ENCODE data around the gene KIRREL3.
A peak's percentile ranks its signal among the peaks of the same experiment; 100 is the strongest.

The KIRREL3 gene

DNA sequence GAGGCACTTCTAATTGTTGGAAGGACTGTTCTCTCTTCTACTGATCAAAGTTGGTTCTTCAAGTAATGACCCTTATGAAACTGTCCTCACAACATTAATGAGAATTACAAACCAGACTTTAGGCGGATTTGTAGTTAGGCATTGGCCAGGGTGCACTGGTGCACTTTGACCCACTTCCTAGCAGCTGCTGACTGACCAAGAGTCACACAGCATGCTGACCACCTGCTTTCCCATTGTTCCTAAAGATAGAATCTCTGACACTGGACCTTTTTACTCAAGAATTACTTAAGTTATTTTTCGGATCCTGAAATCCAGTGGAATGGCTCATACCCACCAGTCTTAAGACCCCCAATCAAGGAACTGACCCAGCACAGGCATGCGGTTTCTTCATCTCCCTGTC lies 381.1 kb downstream of the KIRREL3 start:
- DNase-seq: no peak

DNA sequence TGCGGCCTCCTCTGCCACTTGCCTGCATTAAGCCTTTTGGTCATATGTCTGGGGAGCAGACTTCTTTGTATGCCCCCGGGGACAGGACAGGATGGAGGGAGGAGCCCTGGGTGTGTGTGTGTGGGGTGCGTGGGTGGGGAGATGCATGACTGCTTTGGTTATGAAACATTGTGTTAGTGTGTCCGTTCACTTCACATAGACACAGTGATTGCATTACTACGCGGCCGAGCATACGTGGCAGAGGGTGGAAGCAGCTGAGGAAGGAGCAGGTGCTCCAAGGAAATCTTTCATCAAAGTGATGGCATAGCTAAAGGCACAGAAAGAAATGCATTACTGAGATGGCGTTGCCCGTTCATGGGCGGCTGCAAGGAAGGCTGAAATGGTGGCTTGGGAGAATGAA lies 384.7 kb downstream of the KIRREL3 start:
- DNase-seq: no peak

DNA sequence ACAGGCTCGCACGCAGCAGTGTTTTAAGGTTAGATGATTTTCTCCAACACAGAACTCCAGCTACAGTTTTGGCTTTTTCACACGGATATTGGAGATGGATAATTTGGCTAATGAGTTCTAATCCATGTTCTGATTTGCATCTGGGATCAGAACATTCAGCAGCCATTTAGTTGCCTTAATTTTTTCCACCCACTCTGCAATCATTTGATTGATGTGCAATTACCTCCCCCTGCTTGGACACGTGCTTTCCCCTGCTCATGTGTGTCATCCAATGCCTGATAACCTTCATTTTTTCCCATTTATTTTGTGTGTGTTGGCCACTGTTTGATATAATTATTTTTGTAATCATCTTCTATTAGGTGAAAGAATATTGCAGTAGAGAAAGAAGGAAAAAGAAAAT lies 387.3 kb downstream of the KIRREL3 start:
- DNase-seq: no peak

DNA sequence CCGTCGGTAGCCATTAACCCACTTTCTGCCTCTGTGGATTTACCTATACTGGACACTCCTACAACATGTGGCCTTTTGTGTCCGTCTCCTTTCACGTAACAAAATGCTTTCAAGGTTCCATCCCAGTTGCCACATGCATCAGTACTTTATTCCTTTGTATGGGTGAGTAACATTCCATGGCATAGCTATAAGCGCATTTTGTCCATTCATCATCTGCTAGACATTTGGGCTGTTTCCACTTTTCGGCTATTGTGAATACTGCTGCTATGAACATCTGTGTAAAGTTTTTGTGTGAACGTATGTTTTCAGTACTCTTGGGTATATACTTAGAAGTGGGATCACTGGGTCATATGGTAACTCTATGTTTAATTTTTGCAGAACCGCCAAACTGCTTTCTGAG lies 387.9 kb downstream of the KIRREL3 start:
- no peak for DNase-seq

DNA sequence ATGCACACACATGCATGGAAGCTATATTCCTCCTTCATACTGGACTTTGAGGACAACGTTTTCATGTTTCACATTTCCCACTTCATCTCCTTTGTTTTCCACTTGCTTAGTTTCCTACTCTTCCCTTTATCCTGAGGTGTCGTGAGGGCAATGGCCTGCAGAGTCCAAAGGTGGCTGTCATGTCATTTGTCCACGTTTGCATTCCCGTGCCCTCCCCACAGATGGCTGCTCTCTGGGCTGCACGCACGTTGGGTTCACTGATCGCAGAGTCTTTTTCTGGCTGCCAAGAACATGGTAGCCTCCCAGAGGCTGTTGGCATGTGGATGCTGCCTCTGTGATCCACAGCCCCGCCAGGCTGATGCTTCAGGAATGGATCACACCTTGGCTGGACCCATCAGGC lies 389.1 kb downstream of the KIRREL3 start:
- no peak for DNase-seq

DNA sequence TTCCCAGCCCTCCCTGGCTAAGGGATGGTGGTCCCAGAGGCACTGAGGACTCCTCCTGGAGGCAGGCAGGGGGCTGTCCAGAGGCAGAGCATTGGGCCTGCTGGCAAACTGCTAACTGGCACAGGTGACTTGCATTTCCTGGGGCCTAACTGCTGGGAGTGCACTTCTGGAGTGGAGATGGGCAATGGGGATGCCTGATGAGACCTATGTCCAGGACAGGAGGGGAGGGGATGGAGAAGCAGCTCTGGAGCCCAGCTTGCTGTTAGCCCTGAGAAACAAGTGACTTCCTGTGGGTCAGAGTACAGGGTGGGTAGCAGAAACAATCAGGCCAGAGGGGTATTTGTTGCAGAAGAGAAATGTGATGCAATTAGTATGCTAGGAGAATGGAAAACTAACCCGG lies 391.9 kb downstream of the KIRREL3 start:
- no peak for DNase-seq

DNA sequence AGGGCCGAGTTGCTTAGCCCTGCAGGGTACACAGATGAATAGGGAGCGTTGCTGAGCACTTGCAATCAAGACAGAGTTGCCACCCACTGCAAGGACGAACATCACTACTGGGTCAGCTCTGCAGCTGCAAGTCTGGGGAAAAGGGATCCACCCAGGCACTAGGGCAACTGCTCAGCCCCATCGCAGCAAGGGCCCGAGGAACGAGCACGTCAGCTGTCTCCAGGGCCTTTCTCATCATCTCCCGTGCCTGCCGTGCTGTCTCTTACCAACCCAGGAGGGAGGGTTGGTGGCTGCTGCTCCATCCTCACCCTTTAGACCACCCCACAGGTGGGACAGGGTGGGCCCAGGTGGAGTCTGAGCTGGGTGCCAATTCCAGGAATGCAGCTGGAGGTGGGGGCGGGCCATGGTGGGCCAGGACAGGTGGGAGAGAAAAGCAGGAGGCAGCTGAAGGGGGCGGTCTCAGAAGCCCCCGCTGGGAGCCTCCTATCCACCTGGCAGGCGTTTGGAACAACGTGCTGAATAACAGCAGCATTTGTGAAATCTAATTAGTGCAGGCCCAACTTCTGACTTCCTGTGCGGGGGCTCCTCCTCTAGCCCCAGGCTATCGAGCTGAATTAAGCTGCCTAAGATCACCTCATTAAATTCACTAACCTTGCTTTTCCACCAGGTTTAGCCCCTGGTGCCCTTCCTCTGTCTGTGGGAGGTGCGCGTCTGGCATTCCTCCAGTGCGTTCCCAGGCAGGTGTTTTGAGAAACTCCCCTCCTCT lies 392.6 kb downstream of the KIRREL3 start:
- no peak for DNase-seq

DNA sequence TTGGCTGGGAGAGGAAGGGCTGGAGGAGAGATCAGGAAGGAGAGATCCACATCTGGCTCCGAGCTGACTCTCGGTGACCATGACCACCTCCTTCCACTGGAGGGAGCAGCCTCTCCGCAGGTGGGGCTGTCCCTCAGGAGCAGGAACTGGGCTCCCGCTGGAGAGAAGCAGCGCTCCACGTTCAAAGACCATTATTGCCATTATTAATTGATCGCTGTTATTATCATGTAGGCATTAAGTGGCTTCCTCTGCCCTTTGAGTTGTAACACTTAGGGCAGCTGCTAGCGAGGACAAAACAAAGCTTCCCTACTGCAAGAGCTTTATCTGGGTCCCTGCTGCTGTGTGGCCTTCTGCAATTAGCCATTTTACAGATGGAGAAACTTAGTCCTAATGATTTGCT lies 393.2 kb downstream of the KIRREL3 start:
- DNase-seq: peak; percentile 70

DNA sequence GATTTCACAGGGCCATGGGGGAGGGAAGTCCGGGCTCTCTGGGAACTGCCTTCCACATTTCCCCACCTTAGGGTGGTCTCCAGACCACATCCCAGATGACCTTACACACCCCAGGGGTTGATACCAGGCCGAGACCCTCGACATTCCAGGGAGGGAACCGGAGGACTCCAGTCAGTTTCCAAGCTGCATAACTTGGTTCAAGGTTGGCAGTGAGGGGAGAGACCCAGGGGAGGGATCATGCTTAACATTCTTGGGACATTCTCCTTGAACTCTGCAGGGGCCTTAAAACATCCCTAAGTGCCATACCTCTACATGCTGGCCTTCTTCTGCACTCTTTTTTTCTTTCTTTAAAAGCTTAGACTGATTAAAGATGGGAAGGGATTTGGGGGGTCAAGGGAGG lies 394.1 kb downstream of the KIRREL3 start:
- no peak for DNase-seq

DNA sequence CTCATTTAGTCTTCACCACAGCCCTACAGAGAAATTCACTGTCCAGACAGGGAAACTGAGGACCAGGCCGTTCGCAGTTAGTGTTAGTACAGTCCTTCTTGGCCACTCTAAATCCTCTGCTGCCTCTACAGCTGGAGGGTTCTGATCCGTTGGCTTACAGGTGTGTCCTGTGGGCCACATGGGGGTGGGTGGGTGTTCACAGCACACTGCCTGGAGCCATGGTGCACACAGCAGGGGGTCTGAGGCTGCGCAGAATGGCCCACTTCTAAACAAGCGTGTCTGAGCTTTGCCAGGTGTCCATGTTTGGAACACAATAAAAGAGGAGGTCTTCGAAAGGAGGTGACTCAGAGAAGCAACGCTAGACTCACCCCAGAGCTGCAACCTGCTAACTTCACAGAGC lies 396.1 kb downstream of the KIRREL3 start:
- no peak for DNase-seq

DNA sequence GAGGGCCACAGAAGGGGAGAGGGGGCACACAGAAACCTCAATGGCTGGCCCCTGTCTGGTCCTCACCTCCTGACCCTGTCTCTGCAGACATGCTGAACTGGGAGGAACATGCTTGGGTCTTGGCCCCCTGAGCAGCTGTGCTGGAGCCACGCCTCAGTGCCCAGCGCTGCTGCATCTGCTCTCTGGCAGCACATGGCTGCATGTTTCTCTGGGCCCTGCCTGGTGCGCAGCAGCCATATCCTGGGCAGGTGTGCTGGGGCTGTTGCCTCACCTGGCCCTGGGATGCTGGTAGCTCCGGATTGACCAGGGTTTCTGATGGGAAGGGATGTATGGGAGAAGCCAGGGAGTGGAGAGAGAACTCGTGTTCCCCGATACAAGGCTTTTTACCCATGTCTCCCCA lies 397.1 kb downstream of the KIRREL3 start:
- DNase-seq: no peak

DNA sequence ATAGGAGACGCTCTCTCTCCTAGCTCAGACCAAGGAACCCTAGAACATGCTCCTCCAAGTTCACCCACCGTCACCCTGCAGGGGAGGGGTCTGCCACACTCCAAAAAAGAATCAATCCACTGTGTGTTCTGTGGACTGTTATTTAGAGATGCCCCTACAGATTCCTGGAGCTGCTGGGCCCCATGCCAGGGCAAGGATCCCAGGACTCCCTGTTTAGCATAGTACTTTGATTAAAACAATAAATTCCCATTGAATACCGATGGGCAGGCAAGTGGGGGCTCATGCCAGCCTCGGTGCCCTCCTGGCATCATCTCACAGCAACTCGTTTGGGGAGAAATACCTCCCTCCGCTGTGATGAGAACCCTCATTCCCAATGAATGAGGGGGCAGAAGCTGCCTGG lies 397.6 kb downstream of the KIRREL3 start:
- DNase-seq: no peak

DNA sequence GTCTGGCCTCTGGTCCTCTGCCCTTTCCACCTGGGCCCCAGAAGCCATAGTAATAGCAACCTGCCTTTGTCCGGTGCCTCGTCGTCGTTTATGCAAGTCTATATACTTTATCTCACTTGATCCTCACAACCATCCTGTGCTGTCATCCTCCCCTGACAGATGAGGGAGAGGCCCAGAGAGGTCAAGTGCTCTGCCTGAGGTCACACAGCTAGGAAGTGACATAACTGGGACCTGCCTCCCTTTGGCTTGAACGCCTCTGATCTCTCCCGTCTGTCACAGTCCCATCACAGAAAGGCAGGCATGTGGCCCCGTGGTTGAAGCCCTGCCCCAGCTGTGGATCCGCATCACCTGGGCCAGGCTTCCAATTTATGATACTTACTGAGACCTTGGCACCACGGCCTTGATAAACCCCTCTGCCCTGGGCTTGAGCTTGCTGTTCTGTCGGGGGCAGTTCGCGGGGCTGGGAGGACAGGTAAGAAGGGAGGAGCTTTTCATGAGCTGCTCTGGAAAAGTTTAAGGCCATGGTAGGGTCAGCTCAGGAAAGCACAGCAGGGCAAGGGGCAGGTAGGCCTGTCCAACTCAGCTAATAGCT lies 398.1 kb downstream of the KIRREL3 start:
- no peak for DNase-seq

DNA sequence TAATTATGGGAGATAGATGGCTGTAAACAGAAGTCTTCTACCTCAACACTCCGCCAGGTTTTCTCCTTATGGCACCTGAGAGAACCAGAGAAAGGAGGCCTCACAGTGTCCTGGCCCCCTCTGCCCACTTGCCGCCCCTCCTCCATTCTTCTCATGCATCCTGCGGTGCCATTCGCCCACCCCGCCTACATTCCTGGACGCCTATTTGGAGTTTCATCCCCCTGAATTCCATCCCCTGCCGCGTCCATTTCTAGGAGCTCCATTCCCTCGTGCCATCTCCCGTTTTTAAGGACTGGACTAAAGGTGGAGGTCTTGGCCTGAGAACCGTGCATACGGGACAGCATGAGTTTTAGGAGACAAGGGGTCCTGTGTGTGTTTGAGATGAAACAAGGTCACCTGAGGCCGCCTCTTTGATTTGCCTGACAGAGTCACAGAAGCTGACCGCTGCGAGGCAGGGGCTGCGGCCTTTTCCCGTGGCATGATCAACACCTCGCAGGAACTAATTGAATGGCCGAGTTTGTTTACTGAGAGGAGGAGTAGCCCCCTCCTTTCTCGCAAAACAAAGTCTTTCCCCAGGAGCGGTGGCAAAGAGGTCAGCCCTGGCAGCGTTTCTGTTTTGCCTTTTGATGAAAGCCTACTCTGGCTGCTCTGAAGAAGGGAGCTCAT lies 398.9 kb downstream of the KIRREL3 start:
- no peak for DNase-seq

DNA sequence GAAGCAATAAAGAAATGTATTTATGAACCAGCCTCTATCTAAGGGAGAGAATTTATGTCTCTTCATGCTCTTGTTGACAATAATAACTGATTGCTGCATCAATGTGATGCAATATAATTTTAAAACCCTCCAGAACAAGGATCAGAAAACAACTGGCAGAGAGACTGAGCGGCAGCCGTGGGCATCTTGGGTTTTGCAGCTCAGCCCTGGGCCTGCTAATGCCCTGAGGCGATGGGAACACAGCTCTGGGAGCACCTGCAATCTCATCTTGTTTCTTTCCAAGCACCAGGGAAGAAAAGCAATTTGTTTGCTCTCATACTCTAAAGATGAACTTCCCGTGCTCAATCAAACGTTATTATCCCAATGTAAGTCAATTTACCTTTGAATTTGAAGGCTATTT lies 399.4 kb downstream of the KIRREL3 start:
- DNase-seq: no peak

DNA sequence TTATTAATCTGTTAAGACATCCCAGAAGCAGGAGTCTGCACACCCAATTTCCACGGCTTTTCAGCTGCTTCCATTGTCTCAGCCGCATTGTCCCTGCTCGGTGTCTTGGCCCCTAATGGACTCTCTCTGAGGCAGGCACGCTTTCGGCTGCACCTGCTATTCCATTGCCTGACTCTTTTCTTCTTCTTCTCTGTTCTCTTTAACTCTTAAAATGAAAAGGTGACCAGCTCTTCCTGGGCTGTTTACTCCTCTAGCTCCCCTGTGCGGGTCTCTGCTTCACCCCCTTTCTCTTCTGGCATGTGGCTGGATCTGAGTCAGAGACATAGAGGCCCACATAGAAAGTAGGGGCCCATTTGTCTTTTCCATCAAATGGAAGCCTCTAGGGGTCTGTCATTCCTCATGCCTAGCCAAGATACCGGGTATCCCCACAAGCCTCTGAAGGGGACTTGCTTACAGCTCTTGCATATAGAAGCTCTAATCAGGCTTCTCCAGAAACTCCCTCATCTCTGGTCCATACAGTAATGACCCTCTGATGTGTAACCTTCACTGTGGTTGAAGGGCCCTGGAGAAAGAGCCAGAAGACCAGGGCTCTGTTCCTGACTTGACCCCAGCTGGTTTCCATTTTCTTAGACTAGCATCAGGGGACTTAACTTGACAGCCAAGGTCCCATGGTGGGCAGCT lies 401.2 kb downstream of the KIRREL3 start:
- DNase-seq: no peak

DNA sequence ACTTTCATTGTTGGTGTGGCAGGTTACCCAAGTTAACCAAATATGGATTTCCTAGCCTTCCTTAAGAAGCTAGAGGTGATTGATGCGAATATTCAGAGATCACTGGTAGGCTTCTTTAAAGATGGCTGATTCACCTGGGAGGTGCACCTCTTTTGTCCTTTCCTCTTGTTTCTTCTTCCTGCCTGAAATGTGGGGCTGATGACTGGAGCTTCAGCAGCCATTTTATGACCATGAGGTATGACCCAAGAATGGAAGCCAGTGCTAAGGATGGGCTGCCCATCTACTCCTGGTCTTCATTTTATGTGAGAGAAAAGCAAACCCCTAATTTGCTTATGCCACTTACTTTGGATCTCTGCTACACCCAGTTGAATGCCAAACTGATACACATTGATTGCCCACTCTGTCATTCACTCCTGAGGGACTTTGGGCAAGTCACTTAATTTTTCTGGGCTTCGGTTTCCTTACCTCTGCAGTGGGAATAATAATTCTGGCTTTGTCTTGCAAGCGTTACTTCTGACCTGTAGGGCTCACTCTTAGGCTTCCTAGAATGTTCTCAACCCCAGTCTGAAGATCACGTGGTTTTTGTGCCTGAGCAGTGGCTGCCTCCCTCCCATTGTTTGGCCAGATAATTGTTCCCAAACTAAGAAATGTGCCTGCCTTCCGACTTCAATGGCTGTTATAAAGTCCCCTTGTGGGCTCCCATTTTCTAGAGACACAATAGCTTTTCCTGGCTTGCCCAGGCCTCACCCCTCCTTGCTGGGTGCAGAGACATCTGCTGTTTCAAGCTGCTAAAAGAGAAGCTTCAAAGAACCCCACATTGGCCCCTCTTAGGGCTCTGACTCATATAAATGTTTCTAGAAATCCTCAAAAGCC lies 402.0 kb downstream of the KIRREL3 start:
- DNase-seq: no peak

DNA sequence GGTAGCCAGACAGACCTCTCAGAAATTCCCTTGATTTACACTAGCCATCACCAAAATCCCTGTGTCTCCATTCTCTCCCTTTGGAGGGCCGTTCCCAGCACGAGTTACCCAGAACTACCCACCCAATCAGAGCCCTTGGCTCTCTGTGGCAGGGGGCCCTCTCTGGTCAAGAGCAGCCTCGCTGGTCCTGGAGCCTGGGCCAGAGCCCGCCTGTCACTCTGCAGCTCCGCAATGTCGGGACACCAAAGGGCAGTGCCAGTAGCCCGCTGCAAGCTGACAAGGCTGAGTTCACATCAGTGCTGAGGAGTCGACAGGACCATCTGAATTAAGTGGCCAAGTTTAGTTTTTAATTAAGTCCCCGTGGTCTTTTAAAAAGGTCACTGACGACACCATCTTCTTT lies 403.5 kb downstream of the KIRREL3 start:
- DNase-seq: no peak

DNA sequence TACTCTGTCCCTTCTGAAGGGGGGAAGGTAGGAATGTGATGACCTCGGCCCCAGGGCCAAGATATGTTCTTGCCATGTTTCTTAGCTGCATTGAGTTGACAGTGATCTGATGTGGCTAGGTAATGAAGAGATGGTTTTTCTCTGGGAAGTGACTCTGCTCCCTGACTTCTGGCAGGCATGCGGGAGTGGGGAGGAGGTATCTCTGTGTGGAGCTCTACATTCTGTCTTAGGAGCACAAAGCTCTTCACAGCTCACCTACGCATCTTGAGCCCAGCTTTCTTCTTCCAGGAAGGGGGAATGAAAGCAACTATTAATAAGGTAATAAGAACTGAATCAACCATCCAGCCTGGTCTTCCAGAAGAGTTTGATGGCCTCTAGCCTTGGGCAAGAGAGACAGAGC lies 404.1 kb downstream of the KIRREL3 start:
- no peak for DNase-seq

DNA sequence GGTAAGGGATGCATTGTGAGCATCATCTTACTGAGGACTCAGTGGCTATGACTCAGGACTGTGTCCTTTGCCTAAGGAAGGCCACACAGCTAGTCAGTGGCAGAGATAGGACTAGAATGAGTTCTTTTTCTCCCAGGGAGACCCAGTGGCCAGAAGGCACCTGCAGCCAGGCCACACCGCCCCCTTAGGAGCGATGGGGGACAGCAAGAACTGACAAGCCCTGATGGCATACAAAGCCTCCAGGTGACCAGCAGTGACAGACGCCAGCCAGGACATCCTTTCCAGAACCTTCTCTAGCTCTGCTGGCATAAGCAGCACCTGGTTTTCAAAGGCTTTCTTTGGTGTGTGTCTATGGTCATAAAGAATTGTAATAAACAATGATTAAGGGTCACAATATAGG lies 405.0 kb downstream of the KIRREL3 start:
- DNase-seq: no peak

DNA sequence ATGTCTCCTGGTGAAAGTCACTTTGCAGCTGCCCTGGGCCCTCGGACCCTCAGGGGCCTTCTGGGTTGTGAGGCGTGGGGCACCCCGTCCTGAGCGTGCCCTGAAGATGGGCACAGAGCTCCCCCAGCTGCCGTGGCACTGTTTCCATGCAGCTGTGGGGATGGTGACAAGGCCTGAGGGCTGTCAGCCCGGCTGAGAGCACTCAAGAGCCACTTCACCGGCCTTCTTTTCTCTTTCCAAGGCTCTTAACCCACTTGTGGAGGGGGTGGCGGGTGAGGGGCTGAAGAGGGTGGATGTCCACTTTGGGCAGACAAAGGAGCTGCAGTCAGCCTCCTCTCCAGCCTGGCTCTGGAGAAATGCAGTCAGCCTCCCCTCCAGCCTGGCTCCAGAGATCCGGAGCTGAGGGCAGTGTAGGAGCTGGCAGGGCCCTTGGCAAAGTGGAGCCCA lies 405.6 kb downstream of the KIRREL3 start:
- no peak for DNase-seq

DNA sequence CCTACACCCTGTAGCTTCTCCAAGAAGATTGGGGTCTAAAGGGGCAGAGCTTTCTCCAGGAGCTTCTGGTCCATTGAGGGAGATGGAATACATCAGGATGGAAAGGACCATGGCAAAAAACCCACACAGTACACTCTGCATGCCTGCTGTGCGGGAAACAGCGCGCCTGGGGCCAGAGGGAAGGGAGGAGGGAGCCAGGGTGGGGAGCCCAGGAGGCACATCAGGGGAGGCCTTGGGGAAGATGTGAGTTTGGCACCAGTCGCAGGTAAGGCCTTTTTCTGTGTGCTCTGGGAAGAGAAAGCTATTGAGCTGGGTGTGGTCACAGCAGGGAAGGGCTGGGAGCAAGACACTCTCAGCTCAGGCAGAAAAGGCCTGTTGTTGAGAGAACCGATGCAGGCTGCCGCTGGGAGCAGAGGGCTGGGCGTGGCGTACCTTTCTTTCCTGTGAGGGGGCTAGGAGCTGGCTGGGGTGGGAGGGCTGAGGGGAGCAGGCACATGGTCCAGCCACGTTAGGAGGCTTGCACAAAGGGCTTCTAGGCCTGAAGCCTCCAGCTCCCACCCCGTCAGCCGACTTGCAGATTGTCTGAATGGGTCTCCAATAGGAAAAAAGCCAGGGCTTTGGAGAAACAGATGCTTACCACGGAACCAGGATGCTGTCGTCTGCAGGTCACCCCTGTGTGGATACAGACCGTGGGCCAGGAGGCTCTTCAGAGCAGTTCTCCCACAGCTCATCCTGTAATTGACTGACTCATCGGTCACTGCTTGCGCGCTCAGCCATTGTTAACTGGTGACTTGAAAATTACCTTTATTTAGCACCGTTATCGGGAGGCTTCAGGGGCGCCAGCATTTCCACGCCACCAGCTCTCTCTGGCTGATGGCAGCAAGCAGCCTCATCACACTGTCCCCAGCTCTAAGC lies 407.8 kb downstream of the KIRREL3 start:
- DNase-seq: no peak

Measured in OCI-M1 (cell line).